ENCODE measurements around the gene PPP3R1. TPM values are rescaled to one million over a fixed set of nuclear protein-coding genes. Genes with fewer than 3 reads are reported as not detected.

The PPP3R1 gene
- total RNA-seq, 4 donors from 2014 or later, result 25.8 to 32.7 (median 28.2) TPM

DNA sequence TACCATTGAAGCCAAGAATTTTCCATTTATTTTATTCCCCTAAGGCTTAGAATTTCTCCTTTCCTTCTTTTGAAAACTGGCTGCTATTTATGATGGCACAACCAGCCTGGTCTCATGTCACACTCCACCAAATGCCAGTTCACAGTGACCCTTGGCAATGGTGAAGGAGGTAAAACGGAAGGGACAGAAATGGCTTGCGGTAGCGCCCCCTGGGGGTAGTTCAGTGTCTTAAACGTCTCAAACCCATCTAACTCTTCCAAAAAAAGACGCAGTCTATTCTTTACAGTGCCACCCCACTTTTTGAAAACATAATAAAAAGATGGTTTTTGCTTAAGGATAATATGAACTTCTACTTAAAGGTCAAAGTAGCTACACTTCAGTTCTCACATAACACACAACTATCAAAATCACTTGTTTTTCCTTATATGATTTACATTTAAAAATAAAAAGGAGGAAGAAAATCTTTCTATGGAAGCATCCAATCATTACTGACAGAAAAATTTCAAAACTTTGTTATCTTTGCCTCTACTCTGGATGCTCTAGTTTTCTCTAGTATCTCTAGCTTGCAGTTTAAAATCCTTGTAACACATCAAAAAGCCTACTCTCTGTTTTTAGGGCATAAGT is 66.7 kb downstream of the PPP3R1 start:
- Histone ChIP-seq H3K27ac (no peak overlapping the region), H3K36me3 (peaks cover 0 to 63% (median 0%) of the 10 kb centered on the region in 3 donors), H3K4me1 (peaks cover 0 to 18% (median 0%) of the 10 kb centered on the region in 3 donors), H3K4me3 (no peak overlapping the region), H3K9me3 (no peaks in the 10 kb centered on the region), H3K27me3 (no peaks in the 10 kb centered on the region)
- TF ChIP-seq, protein P1, sequence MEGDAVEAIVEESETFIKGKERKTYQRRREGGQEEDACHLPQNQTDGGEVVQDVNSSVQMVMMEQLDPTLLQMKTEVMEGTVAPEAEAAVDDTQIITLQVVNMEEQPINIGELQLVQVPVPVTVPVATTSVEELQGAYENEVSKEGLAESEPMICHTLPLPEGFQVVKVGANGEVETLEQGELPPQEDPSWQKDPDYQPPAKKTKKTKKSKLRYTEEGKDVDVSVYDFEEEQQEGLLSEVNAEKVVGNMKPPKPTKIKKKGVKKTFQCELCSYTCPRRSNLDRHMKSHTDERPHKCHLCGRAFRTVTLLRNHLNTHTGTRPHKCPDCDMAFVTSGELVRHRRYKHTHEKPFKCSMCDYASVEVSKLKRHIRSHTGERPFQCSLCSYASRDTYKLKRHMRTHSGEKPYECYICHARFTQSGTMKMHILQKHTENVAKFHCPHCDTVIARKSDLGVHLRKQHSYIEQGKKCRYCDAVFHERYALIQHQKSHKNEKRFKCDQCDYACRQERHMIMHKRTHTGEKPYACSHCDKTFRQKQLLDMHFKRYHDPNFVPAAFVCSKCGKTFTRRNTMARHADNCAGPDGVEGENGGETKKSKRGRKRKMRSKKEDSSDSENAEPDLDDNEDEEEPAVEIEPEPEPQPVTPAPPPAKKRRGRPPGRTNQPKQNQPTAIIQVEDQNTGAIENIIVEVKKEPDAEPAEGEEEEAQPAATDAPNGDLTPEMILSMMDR (IDR thresholded peaks at IDR 0.05), result peak in 5 of 6 experiments; percentile 33 to 55 (median 48)
- no peak for TF ChIP-seq POLR2A (IDR thresholded peaks at IDR 0.05)
- no peak for DNase-seq
- intact Hi-C loops (cut with DNase I), result loop anchor here (10.0 kb wide), 1 partner anchor 59 kb away; no protein-coding TSS in a partner anchor
- 43 to 47% methylated on average over 5 of the region's 5 CpGs for whole genome bisulfite sequencing, 2 donors

DNA sequence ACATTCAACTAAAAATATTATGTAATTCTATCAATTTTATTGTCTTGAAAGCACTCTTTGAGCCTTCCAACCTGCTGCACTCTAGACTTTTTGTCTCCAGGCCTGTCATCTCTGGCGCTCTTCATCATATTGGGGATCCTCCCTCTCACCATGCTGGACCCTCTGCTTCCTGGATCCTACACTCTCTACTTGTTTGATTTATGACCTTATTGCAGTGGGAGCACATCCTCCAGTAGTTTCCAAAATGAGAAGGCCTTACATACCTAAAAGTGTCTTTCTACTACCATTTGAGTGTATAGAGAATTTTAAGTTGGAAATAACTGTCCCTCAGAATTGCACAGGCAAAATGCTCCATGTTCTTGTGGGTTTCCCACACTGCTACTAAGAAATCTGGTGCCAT is 69.4 kb downstream of the PPP3R1 start:
- WGBS, 2 donors, result 100% methylated on average over 1 of the region's 1 CpG
- peaks cover 0 to 8% (median 0%) of the 10 kb centered on the region in 3 donors for H3K4me1 ChIP-seq

DNA sequence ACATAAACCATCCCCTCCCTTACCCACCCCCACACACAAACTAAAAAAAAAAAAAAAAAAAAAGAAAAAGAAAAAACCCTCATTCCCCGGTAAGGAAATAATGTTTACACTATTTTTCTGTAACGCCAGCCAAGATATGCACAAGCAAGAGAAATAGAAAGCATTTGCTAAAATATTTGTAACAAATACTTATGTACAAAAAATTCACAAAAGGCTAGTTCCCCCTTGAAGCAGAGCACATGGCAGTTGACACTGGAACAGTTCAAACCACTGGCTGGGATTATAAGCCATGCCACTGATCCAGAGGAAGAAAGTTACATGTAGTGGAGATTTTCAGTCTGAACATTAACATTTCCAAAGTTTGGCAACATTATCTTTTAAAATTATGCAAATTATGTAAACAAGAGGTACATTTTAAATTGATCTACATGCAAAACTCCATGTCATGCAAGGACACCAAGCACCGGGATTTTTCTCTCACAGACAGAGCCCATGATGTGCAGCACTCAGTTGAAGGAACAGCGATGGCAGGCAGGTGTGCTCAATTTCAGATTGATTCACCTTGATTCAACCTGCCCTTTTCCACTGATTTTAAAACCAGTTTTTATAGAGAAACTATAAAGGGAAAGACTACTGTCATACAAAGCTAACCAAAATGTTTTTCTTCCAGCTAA is 73.2 kb downstream of the PPP3R1 start:
- Histone ChIP-seq H3K9me3 (no peaks in the 10 kb centered on the region), H3K27ac (no peak overlapping the region), H3K27me3 (no peaks in the 10 kb centered on the region), H3K36me3 (peaks cover 0 to 97% (median 0%) of the 10 kb centered on the region in 3 donors), H3K4me3 (no peak overlapping the region), H3K4me1 (peaks cover 0 to 8% (median 0%) of the 10 kb centered on the region in 3 donors)
- intact Hi-C loops (cut with DNase I), result no loop called here
- TF ChIP-seq POLR2A (IDR thresholded peaks at IDR 0.05), result no peak
- TF ChIP-seq, protein P1 (IDR thresholded peaks at IDR 0.05), result no peak
- DNase-seq, result no peak
- 66 to 73% methylated on average over 4 of the region's 4 CpGs for WGBS, 2 donors

More for the DNA sequence above, 69.4 kb downstream of the PPP3R1 start:
- no peak for TF ChIP-seq POLR2A (IDR thresholded peaks at IDR 0.05)
- TF ChIP-seq, protein P1 (IDR thresholded peaks at IDR 0.05), result no peak
- no peak overlapping the region for H3K4me3 ChIP-seq
- no peaks in the 10 kb centered on the region for H3K9me3 ChIP-seq
- H3K27me3 ChIP-seq, result no peaks in the 10 kb centered on the region
- H3K36me3 ChIP-seq, result peaks cover 0 to 88% (median 0%) of the 10 kb centered on the region in 3 donors
- DNase-seq, result no peak
- intact Hi-C loops (cut with DNase I), result loop anchor here (10.0 kb wide), 1 partner anchor 62 kb away; no protein-coding TSS in a partner anchor
- no peak overlapping the region for H3K27ac ChIP-seq

DNA sequence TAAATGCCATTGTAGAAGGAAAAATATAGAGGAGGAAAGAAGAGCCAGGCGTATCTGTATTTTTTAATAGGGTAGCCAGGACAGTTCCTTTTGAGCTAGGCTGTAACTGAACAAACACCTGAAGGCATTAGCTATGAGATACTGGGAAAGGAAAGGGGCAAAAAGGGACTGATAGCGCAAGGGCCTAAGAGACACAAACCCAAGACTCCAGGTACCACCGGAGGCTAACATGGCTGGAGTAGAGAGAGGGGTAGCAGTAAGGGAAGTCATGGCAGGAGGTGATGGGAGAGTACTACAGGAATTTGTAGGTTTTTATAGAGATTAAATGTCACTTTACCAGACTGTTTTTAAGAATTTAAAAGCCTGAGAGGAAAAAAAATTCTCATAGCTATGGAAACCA is 73.9 kb downstream of the PPP3R1 start:
- no peak for DNase-seq
- Histone ChIP-seq H3K36me3 (peaks cover 0 to 97% (median 0%) of the 10 kb centered on the region in 3 donors), H3K27me3 (no peaks in the 10 kb centered on the region), H3K9me3 (no peaks in the 10 kb centered on the region), H3K4me3 (no peak overlapping the region), H3K4me1 (peaks cover 0 to 10% (median 0%) of the 10 kb centered on the region in 3 donors), H3K27ac (no peak overlapping the region)
- 92 to 96% methylated on average over 3 of the region's 3 CpGs for WGBS, 2 donors
- TF ChIP-seq POLR2A (IDR thresholded peaks at IDR 0.05), result no peak
- TF ChIP-seq, protein P1 (IDR thresholded peaks at IDR 0.05), result no peak
- intact Hi-C loops (cut with DNase I), result no loop called here

DNA sequence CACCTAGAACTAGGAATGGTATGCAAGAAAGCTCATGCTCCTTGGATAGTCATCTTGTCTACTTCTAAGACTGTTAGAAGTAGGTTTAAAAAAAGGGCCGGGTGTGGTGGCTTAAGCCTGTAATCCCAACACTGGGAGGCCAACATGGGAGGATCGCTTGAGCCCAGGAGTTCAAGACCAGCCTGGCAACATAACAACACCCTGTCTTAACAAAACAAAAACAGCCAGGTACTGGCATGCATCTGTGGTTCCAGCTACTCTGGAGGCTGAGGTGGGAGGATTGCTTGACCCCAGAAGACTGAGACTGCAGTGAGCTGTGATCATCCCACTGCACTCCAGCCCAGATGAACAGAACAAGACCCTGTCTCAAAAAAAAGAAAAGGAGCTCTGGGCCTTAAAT is 74.8 kb downstream of the PPP3R1 start:
- intact Hi-C loops (cut with DNase I), result no loop called here
- TF ChIP-seq, protein P1 (IDR thresholded peaks at IDR 0.05), result no peak
- no peak for TF ChIP-seq POLR2A (IDR thresholded peaks at IDR 0.05)
- Histone ChIP-seq H3K4me1 (peaks cover 0 to 19% (median 0%) of the 10 kb centered on the region in 3 donors), H3K27ac (no peak overlapping the region), H3K9me3 (no peaks in the 10 kb centered on the region), H3K4me3 (no peak overlapping the region), H3K27me3 (no peaks in the 10 kb centered on the region), H3K36me3 (peaks cover 0 to 93% (median 0%) of the 10 kb centered on the region in 3 donors)
- WGBS, 2 donors, result 36 to 80% methylated on average over 1 to 2 of the region's 2 CpGs
- DNase-seq, result no peak

Measured in esophagus squamous epithelium (tissue), 5 donors.